CD4-positive, alpha-beta T cell treated with Interleukin-21 for 1 hour (primary cell): ENCODE data around the gene COL12A1.

ENCODE experiments used
- DNase-seq: peaks from one replicate; pipeline ENCODE4 v3.0.0-alpha.2; 2020

The COL12A1 gene

DNA sequence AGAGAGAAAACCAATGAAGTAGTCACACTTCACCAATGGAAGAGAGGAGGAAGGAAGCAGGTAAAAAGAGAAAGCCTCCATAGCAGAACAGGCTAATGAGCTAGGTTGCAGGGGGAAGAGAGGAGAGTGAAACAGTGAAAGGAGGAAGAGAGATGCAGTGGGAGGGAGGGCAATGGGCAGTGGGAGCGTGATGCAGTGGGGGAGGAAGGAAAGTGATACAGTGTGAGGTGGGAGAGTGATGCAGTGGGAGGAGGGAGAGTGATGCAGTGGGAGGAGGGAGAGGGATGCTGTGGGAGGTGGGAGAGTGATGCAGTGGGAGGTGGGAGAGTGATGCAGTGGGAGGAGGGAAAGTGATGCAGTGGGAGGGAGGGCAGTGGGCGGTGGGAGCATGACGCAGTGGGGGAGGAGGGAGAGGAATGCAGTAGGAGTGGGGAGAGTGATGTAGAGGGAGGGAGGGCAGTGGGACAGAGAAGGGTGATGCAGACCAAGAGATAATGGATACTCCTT lies 29.7 kb downstream of the COL12A1 start:
- DNase-seq: no peak

GRCh38 chr6:75171986-75172385 lies 33.9 kb downstream of the COL12A1 start:
- no peak for DNase-seq

- no peak for DNase-seq
Observed at GRCh38 chr6:75171567-75171966, 34.3 kb downstream of the COL12A1 start.

DNA sequence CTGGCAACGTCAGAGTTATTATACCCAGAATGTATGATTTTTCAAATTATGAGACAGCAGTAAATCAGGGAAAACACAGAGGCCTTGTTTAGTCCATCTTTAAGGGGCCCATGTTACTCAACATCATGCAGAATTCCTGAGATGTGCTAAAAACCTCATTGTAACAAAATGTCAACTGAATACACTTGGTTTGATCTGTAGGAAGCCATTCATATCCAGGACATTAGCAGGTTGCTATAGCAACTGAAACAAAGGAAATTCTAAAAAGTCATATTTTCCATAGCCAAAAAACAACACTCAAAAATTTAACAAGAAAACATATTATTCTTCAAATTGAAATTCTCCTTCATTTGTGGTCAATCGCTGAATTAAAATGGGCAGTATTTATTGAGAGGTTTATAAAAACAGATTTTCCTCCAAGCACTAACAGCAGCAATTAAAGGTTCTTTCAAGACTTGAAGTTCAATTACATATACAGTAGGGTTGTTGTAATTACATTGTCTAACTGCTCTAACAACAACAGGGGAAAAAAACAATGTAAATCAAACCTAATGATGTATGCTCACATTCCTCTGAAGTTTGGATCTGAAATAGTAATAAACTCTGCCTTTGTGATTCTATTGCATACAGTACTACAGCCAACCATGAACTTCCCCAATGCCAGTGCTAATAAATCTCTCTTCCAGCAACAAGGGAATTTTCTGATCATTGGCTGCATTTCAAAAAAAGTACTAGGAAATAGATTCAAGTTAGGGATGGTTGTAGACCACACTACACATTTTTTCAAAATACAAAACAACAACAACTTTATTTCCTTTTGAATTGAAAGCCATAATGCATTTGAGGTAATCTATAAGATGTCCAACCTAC lies 34.9 kb downstream of the COL12A1 start:
- no peak for DNase-seq

- DNase-seq: no peak
Observed at GRCh38 chr6:75169689-75170586, 35.9 kb downstream of the COL12A1 start.

DNA sequence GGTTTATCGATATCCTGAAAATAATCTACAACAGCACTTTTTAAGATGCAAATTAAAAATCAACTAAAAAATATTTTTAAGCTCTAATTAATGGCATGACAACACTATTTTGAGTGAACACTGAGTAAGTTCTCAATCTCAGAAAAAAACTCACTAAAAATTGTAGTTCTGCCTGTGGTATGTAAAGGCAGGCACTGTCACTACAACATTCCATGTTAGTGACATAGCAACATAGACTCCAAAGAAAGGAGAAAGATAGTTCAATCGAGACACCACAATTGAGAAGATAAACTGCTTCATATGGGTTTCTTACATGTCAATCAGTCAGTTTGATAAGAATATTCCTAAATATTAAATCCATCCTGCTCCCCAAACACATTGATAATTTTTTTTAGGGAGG lies 38.0 kb downstream of the COL12A1 start:
- no peak for DNase-seq

DNA sequence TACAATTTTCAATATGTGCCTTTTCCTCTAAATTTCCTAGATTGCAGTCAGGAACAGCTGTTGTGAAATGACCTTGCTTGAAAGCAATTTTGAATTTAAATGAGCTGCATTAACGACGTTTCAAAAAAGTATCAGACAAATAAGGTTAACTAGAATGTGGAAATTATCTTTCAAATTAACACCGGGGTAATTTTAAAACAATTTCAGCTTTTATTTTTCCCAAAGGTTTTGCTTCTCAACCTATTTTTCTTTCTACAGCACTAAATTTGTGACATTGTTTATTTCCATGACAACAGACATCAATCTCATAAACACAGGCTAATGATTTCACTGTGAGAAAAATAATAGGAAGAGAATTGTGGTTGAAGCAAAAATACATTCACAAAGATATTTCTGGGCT lies 38.5 kb downstream of the COL12A1 start:
- no peak for DNase-seq

- no peak for DNase-seq
Observed at GRCh38 chr6:75166773-75167172, 39.1 kb downstream of the COL12A1 start.

GRCh38 chr6:75166236-75166635 lies 39.6 kb downstream of the COL12A1 start:
- no peak for DNase-seq

- DNase-seq: no peak
Observed at GRCh38 chr6:75158176-75158575, 47.7 kb downstream of the COL12A1 start.

- DNase-seq: no peak
Observed at GRCh38 chr6:75157336-75157735, 48.5 kb downstream of the COL12A1 start.

GRCh38 chr6:75156186-75156878 lies 49.5 kb downstream of the COL12A1 start:
- DNase-seq: no peak

DNA sequence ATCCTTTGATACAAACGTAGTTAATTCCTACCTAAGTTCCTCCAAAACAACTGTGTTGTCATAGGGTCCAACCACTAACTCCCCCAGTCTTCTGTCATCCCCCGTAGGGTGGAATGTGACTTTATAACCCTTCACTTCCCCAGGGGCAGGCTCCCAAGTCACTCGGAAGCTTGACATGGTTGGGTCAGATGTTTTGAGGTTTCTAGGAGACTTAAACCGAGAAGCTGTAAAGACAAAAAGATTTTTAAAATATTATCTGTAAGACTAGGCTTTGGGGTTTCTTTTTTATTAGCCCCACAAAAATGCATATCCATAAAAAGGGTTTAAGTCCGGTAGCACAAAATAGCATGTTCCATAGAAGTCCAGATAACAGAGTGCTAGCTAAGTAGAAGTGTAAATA lies 50.2 kb downstream of the COL12A1 start:
- DNase-seq: no peak

GRCh38 chr6:75154973-75155372 lies 50.9 kb downstream of the COL12A1 start:
- no peak for DNase-seq

DNA sequence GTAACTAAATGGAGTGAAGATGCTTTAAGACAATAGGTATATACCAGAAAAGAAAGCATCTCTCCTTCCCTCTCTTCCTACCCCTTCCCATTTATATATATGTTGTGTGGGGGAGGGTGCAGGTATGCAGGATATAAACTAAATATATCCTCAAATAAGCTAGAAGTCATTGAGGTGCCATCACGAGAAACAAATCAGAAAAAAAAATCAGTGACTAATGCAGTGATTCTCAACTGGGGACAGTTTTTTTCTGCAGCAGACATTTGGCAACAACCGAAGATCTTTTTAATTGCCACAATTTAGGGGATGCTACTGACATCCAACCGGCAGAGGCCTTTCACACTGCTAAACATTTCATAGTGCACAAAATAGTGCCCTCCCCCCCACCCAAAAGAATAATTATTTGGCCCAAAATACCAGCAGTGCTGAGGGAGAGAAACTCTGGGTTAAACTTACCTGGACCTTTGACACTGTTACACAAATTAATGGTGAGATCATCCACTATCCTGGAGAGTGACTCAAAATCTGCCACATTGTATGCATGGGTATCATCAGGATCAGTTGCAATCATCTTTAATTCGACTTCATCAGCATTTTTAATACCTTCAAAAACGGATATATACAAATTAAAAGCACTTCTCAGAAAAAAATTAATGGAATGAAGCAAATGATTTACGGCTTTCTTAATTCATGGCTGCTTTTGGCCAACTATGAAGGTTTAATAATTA lies 55.0 kb downstream of the COL12A1 start:
- no peak for DNase-seq

DNA sequence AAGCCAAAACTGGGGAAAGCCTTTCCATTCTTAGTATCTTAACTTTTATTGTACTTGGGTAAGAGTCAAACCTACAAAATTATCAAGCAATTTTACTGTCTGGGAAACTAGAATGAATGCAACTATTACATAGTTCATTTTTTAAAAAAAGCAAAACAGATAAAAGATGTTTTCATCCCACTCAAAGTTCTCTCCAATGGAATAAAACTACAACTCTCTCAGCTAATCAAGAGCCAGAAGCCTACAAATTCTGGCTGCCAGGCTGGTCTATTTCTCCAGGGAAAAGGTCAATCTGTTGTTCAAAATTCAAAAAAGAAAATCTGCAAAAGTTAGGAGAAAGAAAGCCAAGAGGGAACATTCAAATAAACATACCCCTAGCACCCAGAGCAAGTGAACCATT lies 56.2 kb downstream of the COL12A1 start:
- no peak for DNase-seq

DNA sequence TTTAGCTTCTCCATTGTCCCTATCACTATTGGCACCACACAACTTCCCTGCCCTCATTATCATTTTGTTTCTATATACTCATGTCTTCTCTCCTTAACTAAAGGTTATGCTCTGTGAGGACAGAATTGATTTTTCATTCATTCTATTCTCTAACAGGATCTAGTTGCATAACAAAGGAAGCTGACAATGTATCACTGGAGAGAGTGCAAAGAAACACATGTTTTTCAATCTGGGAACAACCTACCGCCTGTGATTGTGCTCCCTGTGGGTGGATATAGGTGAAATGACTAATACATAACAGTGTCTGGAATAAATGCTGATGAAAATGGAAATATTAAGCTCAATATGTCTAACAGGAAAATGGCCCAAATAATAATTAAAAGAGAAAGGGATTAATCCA lies 56.6 kb downstream of the COL12A1 start:
- DNase-seq: no peak

- DNase-seq: no peak
Observed at GRCh38 chr6:75147512-75147911, 58.3 kb downstream of the COL12A1 start.

- no peak for DNase-seq
Observed at GRCh38 chr6:75145976-75146375, 59.9 kb downstream of the COL12A1 start.

DNA sequence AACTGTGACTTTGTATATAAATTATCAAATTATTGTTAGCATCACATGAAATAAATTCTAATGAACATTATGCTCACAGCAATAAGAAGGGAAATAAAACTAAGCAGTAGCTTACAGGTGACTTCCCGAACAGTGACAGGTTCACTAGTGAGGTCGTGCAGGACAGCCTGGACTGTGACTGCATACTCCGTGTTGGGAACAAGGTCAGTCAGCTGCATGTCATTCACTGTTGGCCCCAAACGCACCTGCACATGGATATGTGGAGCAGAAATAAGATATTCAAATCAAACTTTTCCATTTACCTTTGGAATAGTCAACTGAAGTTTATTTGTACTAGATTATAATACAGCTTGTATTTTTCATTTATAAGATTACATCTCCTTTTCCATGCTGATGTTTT lies 60.6 kb downstream of the COL12A1 start:
- no peak for DNase-seq

- DNase-seq: no peak
Observed at GRCh38 chr6:75144386-75144785, 61.5 kb downstream of the COL12A1 start.

DNA sequence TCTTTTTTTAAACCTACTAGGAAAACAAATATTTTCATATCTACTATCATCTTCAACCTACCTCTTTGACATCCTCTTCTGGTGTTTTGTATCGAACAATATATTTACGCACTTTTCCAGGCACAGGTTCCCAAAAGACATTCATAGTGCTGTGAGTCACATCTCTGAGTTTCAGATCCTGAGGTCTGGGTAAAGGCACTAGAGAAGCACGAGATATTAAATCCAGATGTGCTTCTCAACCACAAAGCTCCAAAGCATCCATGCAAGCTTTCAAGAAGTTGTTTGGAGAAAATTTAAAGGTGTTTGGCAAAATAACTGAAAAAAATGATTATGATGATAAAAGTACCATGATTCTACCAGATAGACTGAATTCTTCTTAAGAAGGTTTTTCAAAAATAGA lies 62.7 kb downstream of the COL12A1 start:
- DNase-seq: no peak
